Naive thymus-derived CD8-positive, alpha-beta T cell (primary cell): ENCODE data around the gene NRCAM. TPM values are rescaled to one million over a fixed set of nuclear protein-coding genes. Genes with fewer than 3 reads are reported as not detected.

Experiments used
- ATAC-seq, 2 donors: fragments of 150-1000 bp; cut with Tn5 transposase in 1 of 2; sonication (Bioruptor Pico), chemical (Tn5 transposase) in 1 of 2; 1 replicate in 1 of 2; 2 replicates in 1 of 2; pipeline ENCODE4 v1.10.0; 2021; ENCODE audit warnings: mild to moderate bottlenecking in 2 of 2, moderate library complexity in 2 of 2
- POLR2A ChIA-PET: fragments of 350-600 bp; sonication (Branson Sonifier 250); formaldehyde crosslinking; loops from one replicate; lab custom pipeline; 2021; ENCODE audit warnings: antibody characterized with exemption; lab: Charles Lee
- DNase-seq, 10 donors: peaks; one replicate each; pipeline versions ENCODE4 v3.0.0 to v3.0.0-alpha.2; 2020 to 2022
- H3K27ac Mint-ChIP-seq, 10 donors: one replicate each; pipeline ENCODE4 v1.8.0; 2020 to 2022; ENCODE audit warnings: mild to moderate bottlenecking in 10 of 10, mixed read lengths in 10 of 10, moderate library complexity in 4 of 10, inconsistent platforms in 1 of 10
- H3K27me3 Mint-ChIP-seq, 5 donors: one replicate each; pipeline ENCODE4 v1.8.0; 2021 to 2022; ENCODE audit warnings: mixed read lengths in 5 of 5
- H3K36me3 Mint-ChIP-seq, 3 donors: one replicate each; pipeline ENCODE4 v1.8.0; 2020 to 2022; ENCODE audit warnings: mixed read lengths in 3 of 3, mild to moderate bottlenecking in 2 of 3, inconsistent platforms in 1 of 3
- H3K4me1 Mint-ChIP-seq, 4 donors: one replicate each; pipeline ENCODE4 v1.8.0; 2021 to 2022; ENCODE audit warnings: mixed read lengths in 4 of 4
- H3K4me3 Mint-ChIP-seq, 10 donors: one replicate each; pipeline ENCODE4 v1.8.0; 2020 to 2022; ENCODE audit warnings: mild to moderate bottlenecking in 10 of 10, mixed read lengths in 10 of 10, moderate library complexity in 6 of 10, inconsistent platforms in 1 of 10
- H3K9me3 Mint-ChIP-seq, 9 donors: one replicate each; pipeline ENCODE4 v1.8.0; 2020 to 2022; ENCODE audit warnings: mixed read lengths in 9 of 9, mild to moderate bottlenecking in 3 of 9, inconsistent platforms in 1 of 9, moderate library complexity in 1 of 9
- polyA plus RNA-seq, 3 donors: library from polyadenylated mRNA; unstranded; fragments of 300-500 nt; fragmentation: Illumina TruSeq; gene quantifications; one replicate each; pipeline ENCODE4 v1.2.3, GENCODE V29; 2021
- total RNA-seq, 8 experiments: library from RNA in 2 of 8; stranded (reverse) in 2 of 8; gene quantifications; one replicate each; pipeline ENCODE4 v1.2.3 and lab custom pipeline; 2021 to 2026

Gene NRCAM
- total and polyA plus RNA-seq, 5 experiments from 2014 or later, result 11.1 to 46.6 (median 18.2) TPM

DNA sequence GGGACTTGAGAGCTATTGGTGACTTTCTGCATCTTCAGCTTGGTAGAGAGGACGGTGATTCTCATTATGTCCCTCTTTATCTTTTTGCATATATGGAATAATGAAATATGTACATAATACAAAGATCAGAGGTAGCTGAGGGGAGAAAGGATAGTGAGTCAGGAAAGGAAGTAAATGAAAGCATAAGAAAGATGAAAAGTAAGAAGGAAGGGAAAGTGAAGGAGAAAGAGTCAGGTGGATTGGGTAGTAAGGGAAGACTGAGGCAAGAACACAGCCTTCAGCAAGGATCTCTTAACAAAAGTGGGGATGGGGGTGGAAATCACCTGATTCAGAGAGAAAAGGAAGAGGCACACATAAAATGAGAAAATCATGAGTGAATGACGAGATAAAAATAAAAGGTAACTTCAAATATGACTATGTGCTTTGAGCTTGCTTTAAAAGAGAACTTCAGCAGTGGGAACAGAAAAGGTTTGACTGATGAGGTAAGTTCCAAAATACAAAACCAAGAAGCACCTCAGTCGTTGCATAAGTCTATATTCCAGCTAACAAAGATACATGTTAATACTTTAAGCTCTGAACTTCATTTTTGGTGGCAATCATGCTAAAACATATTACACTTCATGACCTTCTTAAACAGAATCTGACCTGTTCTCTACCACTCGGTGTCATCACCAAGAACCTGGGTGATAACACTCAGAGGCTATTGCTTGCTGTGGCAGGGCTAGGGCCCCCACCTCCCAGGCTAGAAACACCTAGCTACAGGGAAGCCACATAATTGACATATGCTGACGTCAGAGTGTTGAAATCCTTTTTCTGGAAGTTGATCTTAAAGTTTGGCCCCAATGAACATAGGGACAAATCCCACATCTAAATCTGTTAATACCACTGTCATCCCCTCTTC, 32.9 kb downstream of the NRCAM start:
- ATAC-seq (peak in 1 of 2 donors; percentile 40), DNase-seq (no peak)
- H3K4me1 Mint-ChIP-seq, result peaks cover 36 to 61% (median 44%) of the 10 kb centered on the region in 4 donors
- peak overlapping the region in 1 of 10 donors; percentile 22 for H3K4me3 Mint-ChIP-seq
- peaks cover 0 to 19% (median 0%) of the 10 kb centered on the region in 5 donors for H3K27me3 Mint-ChIP-seq
- peak overlapping the region in 3 of 10 donors; percentile 1 to 70 (median 3) for H3K27ac Mint-ChIP-seq
- POLR2A ChIA-PET, result no interaction called here
- H3K9me3 Mint-ChIP-seq, result no peaks in the 10 kb centered on the region
- peaks cover 0 to 11% (median 3%) of the 10 kb centered on the region in 3 donors for H3K36me3 Mint-ChIP-seq

DNA sequence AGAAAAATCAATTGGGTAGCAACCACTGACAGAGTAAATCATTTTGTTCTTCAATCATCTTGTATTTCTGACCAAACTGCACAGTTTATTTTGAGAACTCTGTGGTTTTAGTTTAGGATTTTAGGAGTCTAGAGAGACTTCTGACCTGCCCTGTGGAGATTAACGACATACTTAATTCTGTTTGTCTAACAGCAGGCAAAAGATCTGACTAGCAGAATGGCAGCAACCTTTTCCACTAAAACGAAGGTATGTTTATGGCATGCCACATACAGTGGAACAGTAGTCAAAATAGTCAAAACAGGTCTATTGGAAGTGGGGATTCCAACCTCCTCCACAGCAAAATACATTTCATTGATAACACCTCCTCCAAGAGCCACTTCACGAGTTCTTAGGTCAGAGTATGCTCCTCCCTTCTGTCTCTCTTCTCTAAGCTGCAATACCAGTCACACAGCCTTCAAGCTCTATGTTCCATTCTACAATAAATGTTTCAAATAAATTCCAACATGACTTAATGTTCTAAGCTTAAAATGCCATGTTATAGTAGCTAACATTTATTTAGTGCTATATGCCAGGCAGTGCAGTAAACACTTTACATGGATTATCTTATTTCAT, 34.4 kb downstream of the NRCAM start:
- H3K9me3 Mint-ChIP-seq, result no peaks in the 10 kb centered on the region
- peak overlapping the region in 1 of 10 donors; percentile 0 for H3K4me3 Mint-ChIP-seq
- H3K36me3 Mint-ChIP-seq, result peaks cover 0 to 11% (median 3%) of the 10 kb centered on the region in 3 donors
- H3K27ac Mint-ChIP-seq, result peak overlapping the region in 1 of 10 donors; percentile 85
- DNase-seq (no peak), ATAC-seq (no peak)
- POLR2A ChIA-PET, result no interaction called here
- H3K4me1 Mint-ChIP-seq, result peaks cover 45 to 69% (median 54%) of the 10 kb centered on the region in 4 donors
- peaks cover 0 to 19% (median 0%) of the 10 kb centered on the region in 5 donors for H3K27me3 Mint-ChIP-seq

GRCh38 chr7:108419961-108420908, 36.0 kb downstream of the NRCAM start:
- POLR2A ChIA-PET, result no interaction called here
- Mint-ChIP-seq H3K27me3 (peaks cover 0 to 18% (median 0%) of the 10 kb centered on the region in 5 donors), H3K27ac (peak overlapping the region in 1 of 10 donors; percentile 13), H3K9me3 (no peaks in the 10 kb centered on the region), H3K36me3 (peaks cover 0 to 11% (median 2%) of the 10 kb centered on the region in 3 donors), H3K4me1 (peaks cover 49 to 81% (median 68%) of the 10 kb centered on the region in 4 donors), H3K4me3 (no peak overlapping the region)
- ATAC-seq, result no peak
- no peak for DNase-seq

DNA sequence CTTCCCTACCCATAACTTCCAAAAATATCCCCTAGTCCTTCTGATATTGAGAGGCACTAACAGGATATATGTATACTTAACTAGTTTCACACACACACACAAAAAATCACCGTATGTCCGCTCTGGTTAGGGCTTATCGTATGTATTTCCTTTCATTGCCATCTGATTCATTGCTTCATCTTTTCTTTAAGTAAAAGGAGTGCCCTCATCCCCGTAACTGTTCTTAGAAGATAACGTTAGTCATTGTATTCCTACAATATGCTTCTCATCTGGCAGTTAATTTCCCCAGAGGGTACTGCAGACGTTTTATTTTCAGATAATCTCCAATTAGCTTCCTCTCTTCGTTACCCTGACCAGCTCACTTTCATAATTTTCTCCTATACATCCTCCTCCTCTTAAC, 37.3 kb downstream of the NRCAM start:
- DNase-seq, result no peak
- Mint-ChIP-seq H3K36me3 (peaks cover 0 to 13% (median 3%) of the 10 kb centered on the region in 3 donors), H3K4me3 (peak overlapping the region in 1 of 10 donors; percentile 19), H3K4me1 (peaks cover 51 to 88% (median 74%) of the 10 kb centered on the region in 4 donors), H3K27me3 (peaks cover 0 to 24% (median 0%) of the 10 kb centered on the region in 5 donors), H3K9me3 (no peaks in the 10 kb centered on the region), H3K27ac (peak overlapping the region in 3 of 10 donors; percentile 5 to 44 (median 35))
- ATAC-seq, result no peak
- POLR2A ChIA-PET, result no interaction called here

GRCh38 chr7:108417926-108418325, 38.3 kb downstream of the NRCAM start:
- Mint-ChIP-seq H3K27ac (peak overlapping the region in 2 of 10 donors; percentile 13 to 54), H3K27me3 (peaks cover 0 to 19% (median 0%) of the 10 kb centered on the region in 5 donors), H3K4me1 (peaks cover 49 to 83% (median 69%) of the 10 kb centered on the region in 4 donors), H3K9me3 (peaks cover 0 to 10% (median 0%) of the 10 kb centered on the region in 9 donors), H3K36me3 (peaks cover 7 to 8% (median 8%) of the 10 kb centered on the region in 3 donors), H3K4me3 (no peak overlapping the region)
- POLR2A ChIA-PET, result no interaction called here
- DNase-seq (no peak), ATAC-seq (no peak)

GRCh38 chr7:108417144-108417543, 39.1 kb downstream of the NRCAM start:
- no peak for ATAC-seq
- Mint-ChIP-seq H3K4me1 (peaks cover 45 to 77% (median 65%) of the 10 kb centered on the region in 4 donors), H3K9me3 (peaks cover 0 to 10% (median 0%) of the 10 kb centered on the region in 9 donors), H3K36me3 (peaks cover 7 to 8% (median 8%) of the 10 kb centered on the region in 3 donors), H3K27ac (peak overlapping the region in 2 of 10 donors; percentile 50 to 54), H3K4me3 (peak overlapping the region in 2 of 10 donors; percentile 3 to 6), H3K27me3 (peaks cover 0 to 19% (median 0%) of the 10 kb centered on the region in 5 donors)
- POLR2A ChIA-PET, result no interaction called here
- DNase-seq, result no peak

GRCh38 chr7:108415821-108416536, 40.3 kb downstream of the NRCAM start:
- POLR2A ChIA-PET, result no interaction called here
- H3K4me3 Mint-ChIP-seq, result peak overlapping the region in 7 of 10 donors; percentile 1 to 50 (median 13)
- H3K9me3 Mint-ChIP-seq, result peaks cover 0 to 10% (median 0%) of the 10 kb centered on the region in 9 donors
- H3K27ac Mint-ChIP-seq, result peak overlapping the region in 4 of 10 donors; percentile 6 to 59 (median 28)
- H3K4me1 Mint-ChIP-seq, result peaks cover 41 to 68% (median 59%) of the 10 kb centered on the region in 4 donors
- ATAC-seq, result peak; percentile 87 to 93
- peaks cover 8 to 11% (median 8%) of the 10 kb centered on the region in 3 donors for H3K36me3 Mint-ChIP-seq
- peak in 9 of 10 donors; percentile 7 to 65 (median 48) for DNase-seq
- peaks cover 0 to 19% (median 0%) of the 10 kb centered on the region in 5 donors for H3K27me3 Mint-ChIP-seq

GRCh38 chr7:108415084-108415483, 41.2 kb downstream of the NRCAM start:
- peaks cover 0 to 10% (median 0%) of the 10 kb centered on the region in 9 donors for H3K9me3 Mint-ChIP-seq
- peak overlapping the region in 3 of 10 donors; percentile 36 to 70 (median 55) for H3K27ac Mint-ChIP-seq
- peak overlapping the region in 2 of 10 donors; percentile 17 to 26 for H3K4me3 Mint-ChIP-seq
- ATAC-seq (no peak), DNase-seq (no peak)
- H3K4me1 Mint-ChIP-seq, result peaks cover 34 to 60% (median 50%) of the 10 kb centered on the region in 4 donors
- peaks cover 8 to 12% (median 8%) of the 10 kb centered on the region in 3 donors for H3K36me3 Mint-ChIP-seq
- POLR2A ChIA-PET, result no interaction called here
- H3K27me3 Mint-ChIP-seq, result peaks cover 0 to 15% (median 0%) of the 10 kb centered on the region in 5 donors

DNA sequence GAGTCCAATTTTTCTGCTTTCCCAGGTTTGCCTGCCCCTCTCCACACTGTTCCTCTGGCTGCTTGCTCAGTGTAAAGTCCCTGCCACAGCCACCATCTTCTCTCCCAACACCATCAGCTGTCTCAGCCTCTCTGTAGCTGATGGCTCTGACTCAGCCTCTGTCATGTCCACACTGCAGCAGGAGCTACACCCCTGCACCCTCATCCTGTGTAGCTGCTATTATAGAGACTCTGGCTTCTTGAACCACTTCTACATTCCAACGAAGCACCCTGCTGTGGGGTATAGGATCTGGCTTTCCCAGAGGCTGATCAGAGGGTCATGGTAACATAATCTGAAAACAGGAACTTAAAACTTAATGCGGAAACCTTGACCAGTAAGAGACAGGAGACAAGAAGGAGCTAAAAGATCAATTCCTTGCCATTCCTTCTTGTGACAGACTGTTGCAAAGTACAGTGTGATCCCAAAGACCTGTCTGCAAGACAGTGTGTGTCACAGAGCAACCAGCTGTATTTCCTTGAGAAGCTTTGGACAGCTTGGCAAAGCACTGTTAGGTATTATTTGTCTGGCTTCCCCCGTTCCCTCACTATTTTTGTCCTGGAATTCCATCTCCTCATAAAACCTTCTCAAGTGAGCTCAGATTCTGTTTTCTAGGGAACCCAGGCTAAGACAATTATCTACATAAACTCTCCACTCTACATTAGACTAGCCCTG, 42.3 kb downstream of the NRCAM start:
- ATAC-seq (no peak), DNase-seq (no peak)
- H3K9me3 Mint-ChIP-seq, result peaks cover 0 to 10% (median 0%) of the 10 kb centered on the region in 9 donors
- peaks cover 8 to 9% (median 9%) of the 10 kb centered on the region in 3 donors for H3K36me3 Mint-ChIP-seq
- H3K27ac Mint-ChIP-seq, result peak overlapping the region in 4 of 10 donors; percentile 10 to 55 (median 34)
- peaks cover 0 to 10% (median 0%) of the 10 kb centered on the region in 5 donors for H3K27me3 Mint-ChIP-seq
- POLR2A ChIA-PET, result no interaction called here
- no peak overlapping the region for H3K4me3 Mint-ChIP-seq
- H3K4me1 Mint-ChIP-seq, result peaks cover 33 to 58% (median 46%) of the 10 kb centered on the region in 4 donors

DNA sequence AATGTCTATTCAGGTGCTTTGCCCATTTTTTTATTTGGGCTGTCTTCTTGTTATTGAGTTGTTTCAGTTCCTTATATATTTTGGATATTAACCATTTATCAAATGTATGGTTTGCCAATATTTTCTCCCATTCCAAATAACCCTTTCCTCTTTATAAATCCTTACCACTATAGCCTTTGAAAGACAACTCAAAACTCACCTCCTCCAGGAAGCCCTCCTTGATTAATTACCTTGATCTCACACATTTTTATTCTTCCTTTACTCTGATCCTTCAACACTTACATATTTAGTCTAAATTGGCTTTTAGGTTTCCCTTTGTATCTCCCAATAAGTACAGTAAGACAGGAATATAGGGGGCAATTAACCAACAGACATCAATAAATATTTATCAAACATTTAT, 42.9 kb downstream of the NRCAM start:
- H3K9me3 Mint-ChIP-seq, result peaks cover 0 to 10% (median 0%) of the 10 kb centered on the region in 9 donors
- no peak for ATAC-seq

More for the DNA sequence above, 42.9 kb downstream of the NRCAM start:
- Mint-ChIP-seq H3K4me1 (peaks cover 32 to 54% (median 41%) of the 10 kb centered on the region in 4 donors), H3K36me3 (peaks cover 8 to 9% (median 9%) of the 10 kb centered on the region in 3 donors), H3K27me3 (peaks cover 0 to 8% (median 0%) of the 10 kb centered on the region in 5 donors), H3K27ac (no peak overlapping the region), H3K4me3 (no peak overlapping the region)
- no peak for DNase-seq
- POLR2A ChIA-PET, result no interaction called here
